ENCODE data around the gene TMEFF2.
"Not testable (repeated sequence)": the region's sequence is repeated elsewhere in the genome, so short reads cannot be mapped to it uniquely, and the experiment has no call there.

The TMEFF2 gene

DNA sequence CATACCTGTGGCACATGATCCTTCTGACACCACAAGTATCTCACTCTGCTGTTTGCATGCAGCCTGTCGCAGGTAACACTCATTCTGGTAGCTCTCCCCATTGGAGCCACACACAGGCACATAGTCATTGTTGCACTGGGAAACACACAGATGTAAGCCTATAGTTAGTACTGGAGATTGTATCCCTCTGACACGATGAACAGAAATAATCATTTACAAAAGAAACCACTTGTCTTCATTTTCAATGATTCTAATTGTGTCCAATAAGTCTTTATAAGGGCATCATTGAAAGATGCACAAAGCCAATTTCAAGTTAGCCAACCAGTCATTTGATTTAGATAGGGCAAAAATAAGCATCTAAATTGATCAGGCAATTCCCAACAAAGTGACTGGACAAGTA lies 10.4 kb downstream of the TMEFF2 start:
- DNase-seq (ENCODE audit: low spot score), result no peak

DNA sequence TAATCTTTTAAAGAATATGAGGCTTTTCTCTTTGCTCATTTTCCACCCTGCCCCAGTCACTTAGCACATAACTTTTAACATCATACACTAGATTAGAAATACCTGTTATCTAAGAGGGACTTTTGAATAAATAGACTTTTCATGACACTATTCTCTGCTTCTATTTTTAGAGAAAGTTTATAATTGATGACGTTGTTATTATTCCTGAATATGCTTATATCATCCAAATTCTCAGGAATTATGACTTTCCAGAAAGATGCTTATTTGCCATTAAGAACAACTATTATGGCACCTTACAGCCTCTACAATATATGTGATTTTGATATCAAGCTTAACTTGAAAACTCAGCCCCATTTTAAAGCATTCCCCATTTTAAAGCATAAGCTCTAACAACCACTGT lies 11.4 kb downstream of the TMEFF2 start:
- no peak for DNase-seq (ENCODE audit: low spot score)

DNA sequence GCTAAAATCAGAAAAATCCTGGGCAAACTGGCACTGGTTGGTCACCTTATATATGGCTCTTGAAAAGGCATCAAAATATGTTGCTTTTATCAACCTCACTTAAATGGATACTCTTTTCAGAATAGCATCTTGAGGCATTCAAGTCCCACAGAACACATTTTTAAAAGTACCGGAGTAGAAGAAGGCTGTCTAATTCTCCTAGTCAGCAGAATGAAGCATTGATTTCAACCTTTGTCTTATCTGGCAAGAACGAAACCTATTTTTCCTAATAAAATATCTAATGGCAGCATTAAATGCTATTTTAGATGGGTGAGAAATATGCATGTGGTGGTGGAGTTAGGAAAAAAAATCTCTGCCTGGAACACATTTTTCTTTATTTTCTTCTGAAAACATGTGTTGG lies 27.8 kb downstream of the TMEFF2 start:
- no peak for DNase-seq (ENCODE audit: low spot score)

DNA sequence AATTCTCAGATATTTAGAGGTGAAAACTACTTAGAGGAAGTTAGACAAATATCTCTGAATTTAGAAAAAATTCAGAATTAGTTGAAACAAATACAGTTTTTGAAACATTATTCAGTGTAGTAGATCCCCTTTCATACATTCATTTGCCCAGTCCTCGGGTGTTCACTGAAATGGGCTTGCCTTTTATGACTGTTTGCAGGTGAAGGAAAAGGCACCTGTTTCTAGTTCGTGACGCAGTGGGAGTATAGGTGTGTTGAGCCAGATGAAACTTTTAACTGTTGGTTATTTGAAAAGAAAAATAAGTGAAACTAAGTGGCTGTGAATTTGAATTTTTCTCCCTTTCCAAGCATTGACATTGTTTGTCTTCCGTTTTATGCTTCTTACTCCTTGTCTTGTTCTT lies 28.9 kb downstream of the TMEFF2 start:
- DNase-seq (ENCODE audit: low spot score), result no peak

DNA sequence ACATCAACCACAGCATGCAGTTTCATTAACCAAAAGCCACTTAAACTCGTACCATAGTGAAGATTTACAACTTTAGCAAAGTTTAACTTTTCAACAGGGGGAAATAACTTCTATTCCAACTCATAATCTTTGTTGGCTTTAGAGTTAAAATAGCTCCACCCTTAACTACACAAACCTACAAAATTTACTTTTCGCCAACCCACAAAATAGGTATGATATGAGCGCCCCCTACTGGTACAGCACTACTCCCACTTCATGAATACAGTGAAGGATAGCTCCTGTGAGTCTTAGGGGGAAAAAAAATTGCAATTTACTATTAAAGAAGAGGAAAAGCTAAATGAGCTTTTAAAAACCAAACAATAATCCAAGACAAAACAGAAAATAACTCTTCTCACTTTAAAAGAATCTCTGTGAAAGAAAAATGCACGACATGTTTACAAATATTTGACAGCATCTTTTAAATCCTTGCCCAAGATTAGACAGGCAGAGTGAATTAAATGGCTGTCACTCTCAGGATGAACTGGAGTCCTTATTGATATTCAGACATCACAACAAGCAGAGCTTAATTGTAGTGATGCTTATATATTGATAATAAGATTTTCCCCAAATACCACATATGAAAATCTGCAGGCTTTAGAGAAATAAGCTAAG lies 32.2 kb downstream of the TMEFF2 start:
- DNase-seq (ENCODE audit: low spot score), result peak; percentile 69

DNA sequence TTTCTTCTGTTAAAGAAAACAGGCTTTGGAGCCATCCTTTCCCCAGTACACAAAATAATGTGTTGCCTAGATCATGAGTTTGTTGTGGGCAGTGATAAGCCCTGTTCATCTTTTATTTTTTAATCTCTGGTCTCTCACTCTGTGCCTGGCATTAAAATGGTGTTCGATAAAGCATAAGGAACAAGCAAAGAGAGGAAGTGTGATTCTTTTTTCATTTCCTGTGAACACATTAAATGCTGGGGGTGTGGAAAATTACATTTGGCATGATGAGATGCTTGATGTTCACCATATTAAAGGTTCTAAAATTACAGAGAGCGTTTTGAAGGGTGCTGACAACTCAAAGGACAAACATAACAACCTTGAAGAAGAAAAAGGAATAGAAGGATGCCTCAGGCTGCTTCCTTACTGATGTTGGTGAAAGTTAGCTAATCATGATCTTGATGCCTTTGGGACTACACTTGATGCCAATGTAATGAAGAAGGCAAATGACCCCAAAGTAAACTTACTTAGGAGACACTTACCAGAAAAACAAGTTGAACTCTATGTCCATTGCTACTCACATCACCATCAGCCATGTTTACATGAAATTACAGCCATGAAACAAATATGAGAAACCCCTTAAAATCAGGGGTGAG lies 33.0 kb downstream of the TMEFF2 start:
- no peak for DNase-seq (ENCODE audit: low spot score)

DNA sequence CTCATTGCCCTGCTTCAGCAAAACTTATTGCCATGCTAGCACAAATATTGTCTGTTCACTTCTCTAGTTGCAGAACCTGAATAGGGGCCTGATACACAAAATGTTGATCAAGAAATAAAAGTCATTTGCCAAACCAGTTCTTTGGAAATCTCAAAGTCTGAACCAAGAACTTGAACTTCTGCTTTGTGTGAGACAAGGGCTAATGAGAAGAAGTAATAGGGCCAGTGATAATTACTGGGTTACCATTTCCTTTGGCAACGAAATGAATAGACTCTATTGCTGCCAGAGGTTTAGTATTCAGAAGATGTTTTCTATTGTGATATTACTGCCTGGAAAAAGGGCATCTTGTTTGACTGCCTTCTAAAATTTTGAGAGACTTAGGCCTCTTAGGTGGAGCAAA lies 35.0 kb downstream of the TMEFF2 start:
- DNase-seq (ENCODE audit: low spot score), result no peak

DNA sequence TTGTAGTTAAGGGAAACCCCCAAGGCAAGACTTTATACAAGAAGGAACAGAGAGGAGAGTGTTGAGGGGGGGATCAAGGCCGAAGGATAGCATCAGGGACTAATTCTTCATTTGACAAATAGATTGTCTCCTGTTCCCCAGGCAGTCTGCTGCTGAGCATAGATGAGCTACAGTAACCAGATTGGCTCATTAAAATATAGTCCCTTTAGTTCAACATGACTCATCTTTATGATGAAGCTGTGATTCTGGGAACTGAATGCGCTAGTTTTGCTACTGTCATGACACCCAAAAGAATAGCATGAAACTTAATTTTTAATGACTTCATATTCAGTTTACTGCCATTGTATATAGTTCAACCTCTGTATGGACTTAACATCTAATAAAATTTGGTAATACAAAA lies 35.5 kb downstream of the TMEFF2 start:
- DNase-seq (ENCODE audit: low spot score), result no peak

DNA sequence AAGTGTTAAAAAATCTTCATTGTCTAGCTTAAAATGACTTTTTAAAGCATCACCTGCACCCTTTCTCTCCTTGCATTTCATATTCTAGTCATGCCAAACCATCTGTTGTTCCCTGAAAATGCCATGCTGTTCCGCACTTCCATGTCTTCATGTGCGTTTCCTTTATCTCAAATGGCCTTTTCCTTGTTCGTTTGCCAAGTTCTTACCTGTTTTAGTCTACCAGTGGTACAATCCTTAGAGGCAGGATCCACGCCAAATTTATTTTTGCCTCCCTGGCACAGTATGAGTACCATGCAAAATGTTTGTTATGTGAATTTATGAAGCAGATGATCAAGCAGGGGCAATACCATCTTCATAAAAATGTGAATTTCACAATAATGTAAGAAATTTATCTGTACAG lies 37.0 kb downstream of the TMEFF2 start:
- no peak for DNase-seq (ENCODE audit: low spot score)

DNA sequence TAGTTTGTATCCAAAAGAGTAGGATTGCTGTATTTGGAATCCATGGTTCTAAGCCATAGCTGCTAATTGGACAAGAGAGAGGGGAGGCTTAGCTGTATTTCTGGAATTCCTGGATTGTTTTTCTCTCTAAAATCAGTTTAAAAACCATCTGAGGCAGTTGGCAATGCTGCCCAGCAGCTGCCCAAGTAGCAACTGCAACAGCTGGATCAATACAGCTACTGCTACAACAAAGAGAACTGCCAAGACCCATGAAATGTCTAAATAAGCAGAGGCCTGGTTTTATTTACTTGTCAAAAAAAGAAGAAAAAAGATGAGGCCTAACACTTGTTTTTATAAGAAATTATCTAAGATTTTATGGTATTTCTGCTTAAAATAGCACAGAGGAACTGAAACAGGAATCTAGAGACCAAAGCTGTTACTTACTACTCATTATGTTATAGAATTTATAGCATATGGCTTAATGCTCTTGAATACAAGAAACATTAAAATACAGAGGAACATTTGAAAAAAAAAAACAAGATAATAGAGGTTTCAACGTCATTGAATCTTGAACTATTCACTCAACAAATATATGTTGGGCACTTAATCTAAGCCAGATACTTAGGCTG lies 39.1 kb downstream of the TMEFF2 start:
- no peak for DNase-seq (ENCODE audit: low spot score)

DNA sequence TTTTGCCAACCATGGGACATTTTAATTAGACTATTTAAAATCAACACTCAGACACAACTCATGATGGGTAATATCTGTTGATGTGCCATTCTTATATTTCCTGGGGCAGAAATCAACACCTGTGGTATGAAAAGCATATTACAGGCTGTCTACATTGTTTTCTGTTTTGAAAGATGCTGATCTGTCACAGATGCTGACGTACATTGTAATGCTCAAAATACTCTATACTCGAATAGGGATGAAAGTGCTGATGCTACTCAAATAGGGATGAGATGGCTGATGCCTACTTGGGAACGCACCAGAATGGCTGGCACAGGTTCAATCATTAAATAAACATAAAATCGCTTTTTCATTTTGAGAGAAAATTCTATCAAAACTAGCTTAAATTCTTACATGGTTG lies 41.2 kb downstream of the TMEFF2 start:
- DNase-seq (ENCODE audit: low spot score), result no peak

DNA sequence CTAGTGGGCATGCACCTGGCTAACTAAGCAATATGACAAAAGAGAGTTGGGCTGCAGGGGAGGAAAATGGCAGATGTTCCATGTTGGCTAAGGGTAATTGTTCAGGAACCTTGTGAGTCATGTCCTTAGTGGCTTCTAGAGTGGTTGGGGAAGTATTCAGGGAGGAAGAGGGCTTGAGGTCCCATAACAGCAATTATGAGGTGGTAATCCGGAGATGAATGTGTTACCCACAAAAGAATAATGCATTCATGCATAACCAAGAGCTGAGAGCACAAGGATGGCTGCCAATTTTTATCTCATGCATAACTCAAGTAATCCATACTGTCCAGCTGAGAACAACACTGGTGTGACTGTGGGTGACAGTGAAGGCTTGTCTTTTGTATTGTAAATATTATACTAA lies 42.9 kb downstream of the TMEFF2 start:
- DNase-seq (ENCODE audit: low spot score), result no peak

DNA sequence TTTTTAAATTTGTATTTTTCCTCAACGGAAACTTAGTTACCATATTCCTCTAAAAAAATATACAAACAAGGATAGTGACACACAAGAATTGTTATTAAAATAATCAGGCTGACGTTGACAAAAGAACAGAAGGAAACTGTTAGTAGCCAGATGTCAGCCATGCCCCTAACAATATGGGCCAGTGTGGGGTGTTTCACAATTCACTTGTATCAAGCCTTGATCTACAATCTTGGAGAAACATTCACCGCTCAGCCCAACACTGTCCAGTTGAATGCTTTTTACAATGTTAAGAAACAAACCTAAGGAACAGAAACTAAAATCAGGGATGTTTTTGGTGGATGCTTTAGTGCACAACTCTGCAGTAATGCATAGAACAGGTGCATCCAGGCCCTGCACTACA lies 44.6 kb downstream of the TMEFF2 start:
- DNase-seq (ENCODE audit: low spot score), result no peak

DNA sequence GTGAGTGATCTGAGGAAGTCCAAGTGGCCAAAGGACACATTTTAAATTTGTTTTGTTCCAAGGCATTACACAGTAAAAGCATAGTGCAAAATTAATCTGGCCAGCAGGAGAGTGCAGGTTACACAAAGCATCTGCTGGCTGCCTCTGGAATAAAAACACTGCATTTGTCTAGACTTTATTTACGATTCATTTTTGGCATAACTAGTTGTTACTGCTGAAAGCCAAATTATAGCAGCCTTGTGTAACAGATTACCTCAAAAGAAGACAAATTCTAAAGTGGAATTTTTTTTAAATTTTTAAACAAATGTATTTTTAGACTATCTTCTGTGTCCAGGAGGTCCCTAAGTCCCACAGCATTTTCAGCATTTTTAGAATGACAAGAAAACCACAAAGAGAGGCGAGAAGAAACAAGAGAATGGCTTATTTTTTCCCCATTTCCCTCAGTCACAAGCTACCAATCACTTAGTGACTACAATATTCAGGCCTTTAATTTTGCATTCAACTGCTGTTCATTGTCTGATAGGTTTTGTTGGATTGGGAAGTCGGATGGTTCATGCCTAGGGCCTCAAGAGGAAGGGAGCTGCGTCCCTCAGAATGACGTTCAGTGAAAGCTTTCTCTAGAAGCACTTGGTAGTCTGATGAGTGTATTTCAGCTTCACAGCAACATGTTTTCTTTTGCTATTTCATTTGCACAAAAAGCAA lies 46.0 kb downstream of the TMEFF2 start:
- no peak for DNase-seq (ENCODE audit: low spot score)

DNA sequence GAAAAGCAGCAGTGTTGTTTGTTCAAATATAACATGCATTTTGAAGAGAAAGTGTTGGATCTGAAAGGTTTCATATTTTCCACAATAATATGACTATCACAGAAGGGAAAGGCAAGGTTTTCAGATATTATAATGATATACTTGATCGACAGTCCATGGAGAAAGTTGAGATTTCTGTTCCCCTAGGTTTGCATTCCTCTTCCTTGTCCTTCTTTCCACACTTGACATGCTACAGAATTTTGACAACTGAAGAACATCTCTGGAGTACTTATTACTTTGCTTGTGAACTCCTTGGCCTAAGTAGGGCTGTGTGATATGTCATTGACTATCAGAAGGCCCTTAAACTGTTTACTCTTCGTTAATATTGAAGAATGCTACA lies 46.5 kb downstream of the TMEFF2 start:
- no peak for DNase-seq (ENCODE audit: low spot score)

DNA sequence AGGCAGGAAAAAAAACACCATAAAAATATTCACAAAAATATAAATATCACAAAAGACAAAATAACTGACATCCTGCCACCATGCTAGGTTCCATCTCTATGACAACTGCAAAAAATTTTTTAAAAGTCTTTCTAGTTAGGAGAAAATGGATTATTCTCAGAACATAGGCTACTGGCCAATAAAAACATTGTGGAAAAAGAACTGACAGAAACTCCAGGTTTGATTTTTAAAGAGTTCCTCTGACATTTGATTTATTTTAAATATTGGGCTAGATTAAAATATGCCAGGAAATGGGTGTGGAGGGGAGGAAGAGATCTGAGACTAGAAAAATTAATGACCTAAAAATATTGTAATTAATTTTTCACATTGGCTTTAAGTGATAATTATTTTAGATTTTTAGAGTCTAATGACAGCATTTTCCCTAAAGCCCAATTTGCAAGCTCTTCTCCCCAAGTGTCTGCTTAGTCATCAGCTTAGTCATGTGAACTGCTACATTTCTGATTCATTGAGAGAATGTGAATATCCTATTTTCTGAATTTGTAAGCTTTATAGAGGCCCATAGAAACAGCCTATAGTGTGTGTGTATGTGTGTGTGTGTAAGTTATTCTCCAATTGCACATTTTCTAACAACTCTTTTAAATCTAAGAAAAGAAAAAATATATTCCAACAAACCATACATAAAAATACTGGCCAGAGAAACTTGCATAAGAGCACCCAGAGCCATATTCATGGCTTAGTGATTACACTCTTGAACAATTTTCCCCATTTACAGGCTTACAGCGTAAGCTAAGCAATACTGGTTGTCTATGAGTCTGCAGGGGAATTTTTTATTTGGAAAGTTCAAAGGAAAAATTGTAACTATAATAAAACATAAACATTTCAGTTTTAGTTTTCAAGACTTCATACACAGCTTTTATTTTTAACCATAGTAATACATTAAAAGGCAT lies 48.4 kb downstream of the TMEFF2 start:
- peak; percentile 12 for DNase-seq (ENCODE audit: low spot score)

DNA sequence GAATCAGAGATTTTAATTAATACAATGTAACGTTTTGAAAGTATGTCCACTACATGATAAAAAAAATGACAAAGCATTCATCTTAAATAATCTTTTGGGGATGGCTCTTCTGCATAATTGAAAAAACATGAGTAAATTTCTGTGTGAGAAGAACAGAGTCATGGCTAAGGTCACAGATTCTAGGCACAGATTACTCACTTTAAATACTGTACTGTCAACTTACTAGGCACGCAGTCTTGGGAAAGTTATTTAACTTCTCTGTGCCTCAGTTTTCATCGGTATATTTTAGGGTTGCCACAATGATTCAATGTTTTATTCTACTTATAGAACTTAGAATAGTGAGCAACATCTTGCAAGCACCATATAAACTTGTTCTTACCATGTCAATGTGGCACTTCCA lies 49.2 kb downstream of the TMEFF2 start:
- DNase-seq (ENCODE audit: low spot score), result no peak

DNA sequence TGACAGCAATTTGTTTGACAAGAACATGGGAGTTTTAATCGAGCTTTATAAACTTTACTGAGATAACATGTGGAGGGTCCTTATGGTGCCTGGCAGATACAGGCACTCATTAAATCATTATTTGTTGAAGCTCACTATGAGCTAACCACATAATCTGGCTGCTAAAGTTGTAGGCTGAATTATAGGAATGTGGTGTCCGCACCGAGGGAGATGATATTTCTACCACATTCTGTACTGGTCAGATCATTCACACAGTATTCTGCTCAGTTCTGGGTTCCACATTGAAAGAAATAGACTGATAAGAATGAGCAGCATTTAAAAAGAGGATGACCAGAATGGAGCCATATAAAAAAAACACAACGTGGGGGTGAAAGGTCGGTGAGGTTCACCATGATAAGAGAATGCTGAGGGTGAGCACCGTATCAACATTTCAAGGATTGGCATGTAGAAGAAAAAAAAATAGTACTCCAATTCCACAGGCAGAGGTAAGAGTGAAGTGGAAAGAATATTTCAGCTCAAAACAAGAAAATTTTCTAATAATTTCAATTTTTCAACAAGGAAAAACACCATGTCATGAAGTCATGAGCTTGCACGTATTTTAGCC lies 54.4 kb downstream of the TMEFF2 start:
- no peak for DNase-seq (ENCODE audit: low spot score)

DNA sequence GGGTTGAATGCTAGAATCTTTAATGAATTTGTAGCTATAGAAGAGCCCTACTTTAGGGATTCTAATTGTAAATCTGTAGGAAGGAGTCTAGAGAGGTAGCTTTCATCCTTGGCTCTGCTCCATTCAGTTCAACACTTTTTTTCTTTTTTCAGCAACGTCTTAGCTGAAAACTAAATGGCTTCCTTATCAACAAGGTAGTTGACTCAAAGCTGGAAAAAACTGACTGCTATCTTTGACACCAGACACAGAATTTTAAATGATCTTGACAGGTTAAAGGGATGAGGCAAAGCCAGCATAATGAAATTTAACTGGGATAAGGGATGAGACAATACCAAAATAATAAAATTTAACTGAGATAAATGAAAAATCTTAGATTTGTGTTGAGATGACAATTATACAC lies 54.9 kb downstream of the TMEFF2 start:
- no peak for DNase-seq (ENCODE audit: low spot score)

DNA sequence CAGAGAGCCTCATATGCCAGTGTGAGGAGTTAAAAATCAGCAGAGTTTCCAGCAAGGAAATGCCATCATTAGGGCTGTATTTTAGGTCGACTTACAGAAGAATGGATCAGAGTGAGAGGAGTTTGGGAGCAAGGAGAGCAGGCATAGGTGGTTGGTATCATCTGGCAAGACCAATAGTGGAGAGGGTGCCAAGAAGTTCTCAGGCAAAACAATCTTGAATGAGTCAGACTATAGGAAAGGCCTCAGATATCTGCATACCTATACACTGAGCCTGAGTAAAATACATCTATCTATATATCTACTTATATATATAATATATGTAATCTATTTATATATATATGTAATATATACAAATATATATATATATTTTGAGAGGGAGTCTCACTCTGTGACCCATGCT lies 57.3 kb downstream of the TMEFF2 start:
- no peak for DNase-seq (ENCODE audit: low spot score)

DNA sequence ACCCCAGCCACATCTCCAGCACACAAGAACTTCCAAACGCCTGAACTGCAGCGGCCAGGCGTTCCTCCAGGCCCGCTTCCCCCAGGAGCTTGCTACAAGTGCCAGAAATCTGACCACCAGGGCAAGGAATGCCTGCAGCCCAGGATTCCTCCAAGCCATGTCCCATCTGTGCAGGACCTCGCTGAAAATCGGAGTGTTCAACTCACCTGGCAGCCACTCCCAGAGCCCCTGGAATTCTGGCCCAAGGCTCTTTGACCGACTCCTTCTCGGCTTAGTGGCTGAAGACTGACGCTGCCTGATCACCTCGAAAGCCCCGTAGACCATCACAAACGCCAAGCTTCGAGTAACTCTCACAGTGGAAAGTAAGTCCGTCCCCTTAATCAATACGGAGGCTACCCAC lies 62.1 kb downstream of the TMEFF2 start:
- not testable (repeated sequence) for DNase-seq (ENCODE audit: low spot score)

DNA sequence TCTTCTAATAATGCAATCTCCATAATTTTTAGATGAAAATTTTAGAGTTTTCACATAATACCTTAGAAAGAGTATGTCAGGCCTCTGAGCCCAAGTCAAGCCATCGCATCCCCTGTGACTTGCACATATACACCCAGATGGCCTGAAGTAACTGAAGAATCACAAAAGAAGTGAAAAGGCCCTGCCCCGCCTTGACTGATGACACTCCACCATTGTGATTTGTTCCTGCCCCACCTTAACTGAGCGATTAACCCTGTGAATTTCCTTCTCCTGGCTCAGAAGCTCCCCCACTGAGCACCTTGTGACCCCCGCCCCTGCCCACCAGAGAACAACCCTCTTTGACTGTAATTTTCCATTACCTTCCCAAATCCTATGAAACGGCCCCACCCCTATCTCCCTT lies 64.4 kb downstream of the TMEFF2 start:
- DNase-seq (ENCODE audit: low spot score), result not testable (repeated sequence)
